HG03457 (cell line): Measurements from ENCODE around the gene LILRB1.
"Not testable (repeated sequence)": the region's sequence is repeated elsewhere in the genome, so short reads cannot be mapped to it uniquely, and the experiment has no call there.

Source experiments
- ATAC-seq: cut with Tn5 transposase; IDR thresholded peaks from one replicate; pipeline ENCODE4 v1.9.1; 2021; ENCODE audit warnings: moderate number of reproducible peaks; ENCODE audit not compliant: unreplicated experiment

Gene LILRB1

GRCh38 chr19:54660964-54661363, 30.7 kb downstream of the LILRB1 start:
- no peak for ATAC-seq

DNA sequence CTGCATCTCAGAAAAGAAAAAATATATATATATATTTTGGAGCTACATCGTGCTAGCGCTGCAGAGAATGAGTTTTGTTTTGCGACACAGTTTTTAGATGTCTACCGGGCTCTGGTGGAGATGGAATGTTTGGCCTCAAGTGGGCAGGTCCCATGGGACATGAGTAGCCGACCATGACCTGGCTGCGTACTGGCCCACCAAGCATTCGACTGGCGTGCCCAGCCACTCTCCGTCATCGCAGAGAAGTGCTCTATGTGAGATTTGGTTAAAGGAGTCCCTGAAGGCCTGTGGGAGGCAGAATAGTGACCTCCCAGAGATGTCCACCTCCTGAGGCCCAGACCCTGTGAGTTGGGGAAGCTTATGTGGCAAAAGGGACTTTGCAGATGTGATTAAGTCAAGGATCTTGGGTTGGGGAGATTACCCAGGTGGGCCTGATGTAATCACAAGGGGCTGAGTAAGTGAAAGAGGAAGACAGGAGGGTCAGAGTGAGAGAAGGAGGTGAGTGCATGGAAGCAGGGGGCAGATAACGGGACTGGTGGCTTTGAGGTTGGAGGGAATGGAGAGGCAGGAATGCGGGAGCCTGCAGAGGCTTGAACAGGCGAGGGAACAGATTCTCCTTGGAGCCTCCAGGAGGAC, 31.7 kb downstream of the LILRB1 start:
- no peak for ATAC-seq

- no peak for ATAC-seq
Observed at GRCh38 chr19:54662730-54663129, 32.4 kb downstream of the LILRB1 start, which contains the start of gene LILRB4. Gene LILRB4, plus strand, starts transcription at chr19:54662985. Its CDS starts 49 bp downstream, at chr19:54663034.

DNA sequence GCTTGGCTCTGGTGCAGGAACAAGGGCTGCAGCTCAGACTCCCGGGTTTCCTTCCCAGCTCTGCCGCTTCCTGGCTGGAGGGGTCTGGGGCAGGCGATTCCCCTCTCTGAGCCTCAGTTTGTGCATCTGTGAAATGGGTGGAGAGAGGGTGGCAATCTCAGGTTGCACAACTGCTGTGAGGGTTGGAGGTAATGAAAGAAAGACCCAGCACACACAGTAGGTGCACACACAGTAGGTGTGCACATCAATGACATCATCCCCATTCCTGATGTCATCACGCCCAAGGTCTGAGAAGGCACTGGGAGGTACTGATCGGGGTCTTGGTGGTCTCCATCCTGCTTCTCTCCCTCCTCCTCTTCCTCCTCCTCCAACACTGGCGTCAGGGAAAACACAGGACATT, 35.2 kb downstream of the LILRB1 start:
- ATAC-seq, result no peak

GRCh38 chr19:54667217-54667616, 36.9 kb downstream of the LILRB1 start:
- ATAC-seq, result no peak

GRCh38 chr19:54668353-54668752, 38.1 kb downstream of the LILRB1 start:
- no peak for ATAC-seq

DNA sequence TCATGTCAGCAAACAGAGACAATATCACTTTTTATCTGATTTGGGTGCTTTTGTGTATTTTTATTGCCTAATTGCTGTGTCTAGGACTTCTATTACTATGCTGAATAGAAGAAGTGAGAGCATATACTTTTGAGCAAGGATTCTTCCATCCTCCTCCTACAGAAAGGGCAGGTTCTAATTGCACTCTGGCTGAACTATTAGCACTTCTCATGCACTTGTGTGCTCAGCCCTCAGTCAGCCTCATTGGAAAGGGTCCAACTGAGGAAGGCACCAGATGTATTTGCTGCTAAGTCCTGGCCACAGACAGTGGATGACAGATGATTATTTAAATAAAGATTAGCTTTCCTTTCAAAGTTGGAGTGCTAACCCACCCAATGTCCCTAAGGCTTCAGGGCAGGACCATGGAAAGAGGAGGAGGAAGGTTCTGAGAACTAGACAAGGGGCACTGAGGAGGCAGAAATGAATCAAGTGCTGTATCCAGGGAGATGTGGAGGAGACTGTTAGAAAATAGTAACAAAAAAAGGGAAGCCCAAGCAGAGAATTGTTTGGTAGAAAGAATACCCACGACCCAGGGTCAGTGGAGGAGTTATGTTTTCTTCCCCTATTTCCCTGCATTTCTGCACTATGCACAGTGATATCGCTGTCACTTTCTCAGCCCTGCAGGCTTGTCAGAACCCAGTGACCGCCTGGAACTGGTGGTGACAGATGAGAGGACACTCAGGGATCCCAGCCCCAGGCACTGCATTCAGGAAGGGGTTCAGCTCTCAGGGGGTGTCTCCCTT, 40.5 kb downstream of the LILRB1 start:
- no peak for ATAC-seq

DNA sequence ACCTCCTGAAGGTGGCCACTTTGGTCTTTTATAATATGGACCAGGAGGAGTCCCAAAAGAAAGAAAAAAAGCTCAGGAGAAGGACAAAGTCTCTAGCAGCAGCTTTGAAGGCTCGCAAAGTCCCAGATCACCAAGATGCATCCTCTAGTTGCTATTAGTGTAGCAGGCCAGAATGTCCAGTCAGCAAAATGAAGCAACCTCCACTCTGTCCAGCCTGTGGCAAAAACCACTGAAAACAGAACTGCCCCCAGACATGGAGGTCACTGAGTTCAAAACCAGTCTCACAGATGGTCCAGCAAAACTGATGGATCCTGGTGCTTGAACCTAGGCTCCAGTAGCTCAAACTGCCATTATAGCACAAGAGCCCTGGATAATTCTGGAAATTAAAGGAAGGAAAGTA, 42.9 kb downstream of the LILRB1 start:
- ATAC-seq, result no peak

DNA sequence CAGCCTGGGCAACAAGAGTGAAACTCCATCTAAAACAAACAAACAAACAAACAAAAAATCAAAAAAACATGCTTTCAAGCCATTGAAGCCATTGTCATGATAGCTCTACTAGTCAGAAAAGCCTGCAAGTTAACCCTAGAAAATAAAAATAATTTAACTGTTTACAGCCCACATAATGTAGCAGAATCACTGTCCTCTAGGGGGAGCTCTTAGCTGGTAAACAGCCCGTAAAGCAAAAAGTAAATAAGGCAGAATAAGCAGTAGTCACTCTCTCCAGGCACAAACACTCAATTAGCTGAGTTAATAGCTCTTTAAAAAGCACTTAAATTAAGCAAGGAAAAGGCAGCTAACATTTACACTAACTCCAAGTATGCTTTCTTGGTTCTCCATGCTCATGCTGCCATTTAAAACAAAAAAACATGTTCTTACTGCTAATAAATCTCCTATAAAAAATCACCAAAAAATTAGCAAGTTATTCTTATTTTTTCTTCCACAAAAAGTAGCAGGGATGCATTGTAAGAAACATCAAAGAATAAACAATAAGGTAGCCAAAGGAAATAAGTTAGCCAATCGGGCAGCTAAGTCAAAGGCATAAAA, 43.8 kb downstream of the LILRB1 start:
- no peak for ATAC-seq

DNA sequence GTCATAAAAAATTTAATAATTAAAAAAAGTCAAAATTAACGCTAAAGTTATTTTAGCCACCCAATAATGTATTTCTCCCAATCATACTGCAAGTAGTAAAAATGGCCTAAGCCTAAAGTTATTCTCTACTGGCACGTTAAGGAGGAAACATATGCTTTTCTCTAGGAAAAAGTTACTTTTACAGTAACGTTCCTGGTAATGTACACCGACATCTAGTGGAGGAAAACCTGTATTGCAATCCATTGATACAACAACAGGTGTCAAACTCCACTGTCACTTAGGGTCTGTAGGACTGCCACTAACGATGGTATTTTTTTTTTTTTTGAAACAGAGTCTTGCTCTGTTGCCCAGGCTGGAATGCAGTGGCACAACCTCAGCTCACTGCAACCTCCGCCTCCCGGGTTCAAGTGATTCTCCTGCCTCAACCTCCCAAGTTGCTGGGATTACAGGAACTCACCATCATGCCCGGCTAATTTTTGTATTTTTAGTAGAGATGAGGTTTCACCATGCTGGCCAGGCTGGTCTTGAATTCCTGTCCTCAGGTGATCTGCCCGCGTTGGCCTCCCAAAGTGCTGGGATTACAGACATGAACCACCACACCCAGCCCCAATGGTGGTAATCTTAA, 46.0 kb downstream of the LILRB1 start:
- ATAC-seq, result not testable (repeated sequence)

DNA sequence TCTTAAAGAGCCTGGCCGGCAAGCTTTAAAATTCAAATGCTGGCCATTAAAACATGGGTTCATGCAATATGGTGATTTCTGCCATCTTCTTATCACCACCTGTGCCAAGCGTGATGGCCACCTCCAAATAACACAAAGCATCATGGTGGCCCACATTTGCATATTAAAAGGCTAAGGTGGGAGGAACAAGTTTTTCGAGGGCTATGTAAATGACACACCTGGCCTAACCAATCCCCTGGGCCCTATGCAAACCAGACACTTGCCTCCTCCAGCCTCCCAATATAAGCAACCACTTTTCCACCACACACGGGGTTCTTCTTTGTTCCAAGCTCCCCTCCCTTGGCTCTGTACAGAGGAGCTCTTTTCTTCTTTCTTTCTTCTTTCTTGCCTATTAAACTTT, 46.9 kb downstream of the LILRB1 start:
- no peak for ATAC-seq

DNA sequence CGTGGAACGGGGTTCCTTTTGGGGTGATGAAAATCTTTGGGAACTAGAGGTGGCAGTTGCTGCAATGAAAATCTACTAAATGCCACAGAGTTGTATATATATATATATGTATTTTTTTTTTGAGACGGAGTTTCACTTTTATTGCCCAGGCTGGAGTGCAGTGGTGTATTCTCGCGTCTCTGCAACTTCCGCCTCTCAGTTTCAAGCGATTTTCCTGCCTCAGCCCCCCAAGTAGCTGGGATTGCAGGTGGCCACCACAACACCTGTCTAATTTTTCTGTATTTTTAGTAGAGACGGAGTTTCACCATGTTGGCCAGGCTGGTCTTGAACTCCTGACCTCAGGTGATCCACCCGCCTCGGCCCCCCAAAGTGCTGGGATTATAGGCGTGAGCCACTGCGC, 51.3 kb downstream of the LILRB1 start:
- not testable (repeated sequence) for ATAC-seq

DNA sequence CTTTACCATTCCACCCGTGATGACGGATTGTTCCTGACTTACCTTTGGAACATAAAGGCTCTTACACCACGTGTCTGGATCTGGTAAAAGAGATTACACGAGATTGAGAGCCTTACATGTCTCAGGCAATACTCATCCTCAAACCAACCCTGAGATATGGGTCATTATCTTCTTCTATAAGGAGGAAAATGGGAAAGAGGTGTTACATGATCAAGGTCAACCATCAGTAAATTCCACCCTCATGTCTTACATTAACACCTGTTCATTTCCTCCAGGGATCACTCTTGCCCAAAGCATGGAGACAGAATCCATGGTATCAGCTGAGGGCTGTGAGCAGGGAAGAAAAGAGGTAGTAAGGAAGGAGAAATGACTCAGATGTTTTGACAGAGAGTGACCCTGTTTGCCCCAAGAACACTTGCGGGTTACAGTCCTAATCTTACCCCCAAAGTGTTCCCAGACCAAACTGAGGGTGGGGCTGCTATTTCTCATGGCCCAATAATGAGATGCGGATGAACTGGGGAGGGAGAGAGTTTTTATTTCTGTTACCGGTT, 52.1 kb downstream of the LILRB1 start:
- no peak for ATAC-seq

DNA sequence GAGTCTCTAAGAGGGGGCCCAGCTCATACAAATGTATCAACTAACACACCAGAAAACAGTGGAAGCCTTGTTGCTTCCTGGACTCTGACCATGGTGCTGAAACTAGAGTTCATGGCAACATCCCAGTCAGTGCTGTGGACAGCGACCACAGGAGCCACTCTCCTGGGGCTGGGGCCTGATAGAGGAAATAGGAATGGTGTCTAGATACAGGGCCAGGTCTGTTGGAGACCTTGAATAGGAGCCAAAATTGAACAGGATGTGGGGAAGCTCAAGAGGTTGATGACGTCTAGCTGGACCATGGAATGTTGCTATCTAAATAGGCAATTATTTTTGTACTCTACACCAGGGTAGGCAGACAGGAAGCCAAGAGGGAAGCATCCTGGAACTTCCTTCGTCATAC, 54.2 kb downstream of the LILRB1 start:
- ATAC-seq, result no peak
